GM12864 (cell line): ENCODE measurements around the gene PDE7B.

Experiments
- DNase-seq: peaks from one replicate; pipeline ENCODE4 v3.0.0-alpha.2; 2011; ENCODE audit warnings: low read depth
- H3K4me3 ChIP-seq: 2 replicates; pipeline ENCODE4 v1.5.1; 2011; ENCODE audit warnings: mild to moderate bottlenecking, low read depth, low read length, control low read depth
- CTCF ChIP-seq: IDR thresholded peaks from 2 replicates; pipeline ENCODE4 v1.5.1; 2011; ENCODE audit warnings: low read depth, mild to moderate bottlenecking, moderate library complexity, low read length, control low read depth, inconsistent platforms; ENCODE audit errors: missing control alignments

Gene PDE7B

DNA sequence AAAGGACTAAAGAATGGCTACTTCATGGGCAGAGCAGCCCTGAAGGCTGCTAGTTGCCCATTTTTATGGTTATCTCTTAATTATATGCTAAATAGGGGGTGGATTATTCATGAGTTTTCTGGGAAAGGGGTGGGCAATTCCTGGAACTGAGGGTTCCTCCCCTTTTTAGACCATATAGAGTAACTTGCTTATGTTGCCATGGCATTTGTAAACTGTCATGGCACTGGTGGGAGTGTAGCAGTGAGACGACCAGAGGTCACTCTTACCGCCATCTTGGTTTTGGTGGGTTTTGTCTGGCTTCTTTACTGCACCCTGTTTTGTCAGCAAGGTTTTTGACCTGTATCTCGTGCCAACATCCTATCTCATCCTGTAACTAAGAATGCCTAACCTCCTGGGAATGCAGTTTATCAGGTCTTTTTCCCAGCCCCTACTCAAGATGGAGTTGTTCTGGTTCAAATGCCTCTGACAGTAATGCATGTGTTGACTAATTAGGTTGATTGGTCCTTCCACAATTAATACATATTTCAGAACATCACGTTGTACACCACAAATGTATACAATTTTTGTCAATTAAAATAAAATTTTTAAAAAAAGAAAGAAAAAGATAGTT, 139.5 kb downstream of the PDE7B start:
- no peak for DNase-seq
- no peak for TF ChIP-seq CTCF
- H3K4me3 ChIP-seq = no peak overlapping the region

DNA sequence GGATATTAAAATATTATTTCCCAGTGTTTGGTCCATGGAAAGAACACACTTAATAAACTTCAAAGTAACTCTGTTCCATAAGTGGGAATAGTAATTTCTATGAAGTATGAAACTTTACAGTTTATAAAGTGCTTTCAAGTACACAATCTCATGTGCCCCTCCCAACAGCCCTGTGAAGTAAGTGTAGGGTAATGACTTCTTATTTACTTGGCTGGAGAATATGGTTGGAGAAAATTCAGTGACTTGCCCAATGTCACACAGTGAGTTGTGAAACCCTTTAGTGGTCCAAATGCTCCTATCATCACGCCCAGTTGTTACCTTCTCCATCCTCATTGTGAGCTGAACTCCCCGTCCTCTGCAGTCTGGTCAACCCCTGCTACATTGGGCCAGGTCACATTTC, 141.2 kb downstream of the PDE7B start:
- TF ChIP-seq CTCF = no peak
- no peak overlapping the region for H3K4me3 ChIP-seq
- no peak for DNase-seq

DNA sequence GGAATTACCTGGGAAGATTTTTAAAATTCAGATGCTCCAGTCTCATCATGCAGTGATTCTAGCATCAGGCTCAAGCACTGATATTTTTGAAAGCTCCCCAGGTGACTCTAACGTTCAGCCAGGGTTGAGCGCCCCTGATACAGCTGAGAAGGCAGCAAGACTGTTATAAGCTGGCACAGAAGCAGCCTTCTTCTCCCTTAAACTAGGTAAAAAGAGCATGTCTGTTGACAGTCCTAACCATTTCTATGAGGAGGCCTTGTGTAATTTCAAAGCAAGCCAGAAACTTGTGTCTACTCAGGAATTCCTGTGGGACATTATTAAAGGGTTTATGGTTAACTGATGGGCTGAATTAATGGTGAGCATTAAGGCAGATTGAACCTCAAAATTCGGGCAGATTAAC, 141.9 kb downstream of the PDE7B start:
- no peak overlapping the region for H3K4me3 ChIP-seq
- DNase-seq = no peak
- TF ChIP-seq CTCF = no peak

GRCh38 chr6:135994857-135995544, 143.5 kb downstream of the PDE7B start:
- no peak for TF ChIP-seq CTCF
- H3K4me3 ChIP-seq = no peak overlapping the region
- DNase-seq = no peak

GRCh38 chr6:135995545-135995898, 144.0 kb downstream of the PDE7B start:
- H3K4me3 ChIP-seq = no peak overlapping the region
- DNase-seq = no peak

GRCh38 chr6:135996668-135997067, 145.2 kb downstream of the PDE7B start:
- no peak for TF ChIP-seq CTCF
- no peak for DNase-seq
- H3K4me3 ChIP-seq = no peak overlapping the region

More at GRCh38 chr6:135995545-135995898, 144.0 kb downstream of the PDE7B start:
- no peak for TF ChIP-seq CTCF

DNA sequence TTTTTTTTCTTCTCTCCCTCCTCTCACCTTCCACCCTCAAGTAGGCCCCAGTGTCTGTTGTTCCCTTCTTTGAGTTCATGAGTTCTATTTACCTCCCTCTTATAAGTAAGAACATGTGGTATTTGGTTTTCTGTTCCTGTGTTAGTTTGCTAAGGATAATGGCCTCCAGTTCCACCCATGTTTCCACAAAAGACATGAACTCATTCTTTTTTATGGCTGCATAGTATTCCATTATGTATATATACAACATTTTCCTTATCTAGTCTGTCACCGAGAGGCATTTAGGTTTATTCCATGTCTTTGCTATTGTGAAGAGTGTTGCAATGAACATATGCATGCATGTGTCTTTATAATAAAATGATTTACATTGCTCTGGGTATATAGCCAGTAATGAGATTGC, 147.9 kb downstream of the PDE7B start:
- no peak for TF ChIP-seq CTCF
- DNase-seq = no peak
- H3K4me3 ChIP-seq = no peak overlapping the region
